Activated naive CD4-positive, alpha-beta T cell (primary cell): ENCODE data around the gene SORBS1.

Source experiments
- DNase-seq, 4 experiments: peaks; one replicate each; lab custom pipeline; 2025; lab: John Stamatoyannopoulos, UW

The SORBS1 gene

GRCh38 chr10:95513941-95514392 lies 47.2 kb downstream of the SORBS1 start:
- DNase-seq, result no peak

- DNase-seq, result no peak
Measured at GRCh38 chr10:95513008-95513589, 48.1 kb downstream of the SORBS1 start.

DNA sequence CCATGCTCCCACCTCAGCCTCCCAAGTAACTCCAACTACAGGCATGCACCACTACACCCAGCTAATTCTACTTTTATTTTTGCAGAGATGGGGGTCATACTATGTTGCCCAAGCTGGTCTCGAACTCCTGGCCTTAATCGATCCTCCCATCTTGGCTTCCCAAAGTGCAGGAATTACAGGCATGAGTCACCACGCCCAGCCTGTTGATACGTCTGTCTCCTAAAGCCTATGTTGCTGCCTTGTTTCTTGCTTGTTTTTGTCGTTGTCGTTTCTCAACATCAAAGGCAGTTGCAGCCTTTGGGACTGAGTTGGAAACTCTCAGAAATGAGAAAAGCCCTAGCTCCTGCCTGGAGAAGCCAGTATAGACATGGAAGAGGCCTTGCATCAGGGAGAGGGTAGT lies 49.9 kb downstream of the SORBS1 start:
- DNase-seq, result no peak

- DNase-seq, result no peak
Measured at GRCh38 chr10:95509251-95509650, 51.9 kb downstream of the SORBS1 start.

DNA sequence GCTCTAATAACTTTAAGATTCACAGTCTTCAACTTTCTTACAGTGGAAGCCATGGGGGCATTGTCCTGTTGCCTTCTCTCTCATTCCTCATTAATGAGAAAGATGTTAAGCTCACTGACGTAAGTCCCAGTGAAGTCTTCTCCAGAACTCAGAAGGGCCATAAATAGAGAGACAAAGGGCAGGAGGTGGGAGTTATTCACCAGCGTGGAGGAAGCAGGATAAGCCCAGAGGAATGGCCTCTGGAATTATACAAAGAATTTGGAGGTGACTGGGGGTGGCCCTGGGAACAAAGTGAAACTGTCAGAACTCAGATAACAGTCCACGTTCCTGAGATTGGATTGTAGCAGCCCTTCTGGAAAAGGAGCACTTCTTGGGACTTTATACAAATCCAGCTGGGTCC lies 52.4 kb downstream of the SORBS1 start:
- DNase-seq, result no peak

- no peak for DNase-seq
Measured at GRCh38 chr10:95506056-95506737, 55.0 kb downstream of the SORBS1 start.

GRCh38 chr10:95505641-95506040 lies 55.5 kb downstream of the SORBS1 start:
- no peak for DNase-seq

DNA sequence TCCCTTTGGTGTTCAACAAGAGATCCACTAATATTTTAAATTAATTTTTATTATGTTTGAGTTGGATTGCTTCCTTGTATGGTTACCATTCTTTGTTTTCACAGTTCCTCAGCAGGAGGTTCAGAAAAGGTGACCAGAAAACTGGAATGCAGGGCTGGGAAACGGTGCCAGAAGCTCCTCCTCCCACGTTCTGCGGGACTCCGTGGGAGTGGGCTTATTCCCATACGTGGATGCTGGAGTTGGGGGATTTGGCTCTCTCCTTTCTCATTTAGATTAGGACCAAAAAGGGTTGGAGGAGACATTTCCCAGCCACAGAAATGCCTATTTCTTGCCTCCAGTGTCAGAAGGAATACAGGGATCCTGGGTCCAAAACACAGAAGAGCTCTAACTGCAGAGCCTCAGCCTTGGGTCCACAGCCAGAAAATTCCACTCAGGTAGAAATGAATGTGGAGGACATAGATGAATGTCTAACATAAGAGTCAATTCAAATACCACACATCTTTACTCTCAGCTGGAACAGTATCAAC lies 56.0 kb downstream of the SORBS1 start:
- no peak for DNase-seq

- DNase-seq, result no peak
Measured at GRCh38 chr10:95504246-95504691, 56.9 kb downstream of the SORBS1 start.

- no peak for DNase-seq
Measured at GRCh38 chr10:95503526-95503925, 57.6 kb downstream of the SORBS1 start.

DNA sequence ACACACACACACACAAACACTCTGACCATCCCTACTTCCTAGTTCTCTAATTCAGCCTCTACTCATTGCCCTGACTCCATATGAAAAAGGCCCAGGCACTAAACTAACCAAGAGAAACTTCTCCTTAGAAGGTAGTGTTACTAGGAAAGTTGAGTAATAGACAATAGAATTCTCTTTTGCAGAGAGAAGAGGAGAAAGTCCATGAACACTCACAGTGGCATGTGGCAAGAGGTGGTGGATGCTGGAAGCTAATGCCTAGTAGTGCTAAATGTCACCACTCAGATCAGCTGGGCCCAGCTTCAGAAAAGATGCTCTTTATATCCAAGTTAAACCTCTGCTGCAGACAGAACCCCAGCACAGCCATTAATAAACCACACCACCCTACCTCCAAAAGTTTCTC lies 58.2 kb downstream of the SORBS1 start:
- DNase-seq, result no peak

- DNase-seq, result no peak
Measured at GRCh38 chr10:95502377-95502776, 58.8 kb downstream of the SORBS1 start.

DNA sequence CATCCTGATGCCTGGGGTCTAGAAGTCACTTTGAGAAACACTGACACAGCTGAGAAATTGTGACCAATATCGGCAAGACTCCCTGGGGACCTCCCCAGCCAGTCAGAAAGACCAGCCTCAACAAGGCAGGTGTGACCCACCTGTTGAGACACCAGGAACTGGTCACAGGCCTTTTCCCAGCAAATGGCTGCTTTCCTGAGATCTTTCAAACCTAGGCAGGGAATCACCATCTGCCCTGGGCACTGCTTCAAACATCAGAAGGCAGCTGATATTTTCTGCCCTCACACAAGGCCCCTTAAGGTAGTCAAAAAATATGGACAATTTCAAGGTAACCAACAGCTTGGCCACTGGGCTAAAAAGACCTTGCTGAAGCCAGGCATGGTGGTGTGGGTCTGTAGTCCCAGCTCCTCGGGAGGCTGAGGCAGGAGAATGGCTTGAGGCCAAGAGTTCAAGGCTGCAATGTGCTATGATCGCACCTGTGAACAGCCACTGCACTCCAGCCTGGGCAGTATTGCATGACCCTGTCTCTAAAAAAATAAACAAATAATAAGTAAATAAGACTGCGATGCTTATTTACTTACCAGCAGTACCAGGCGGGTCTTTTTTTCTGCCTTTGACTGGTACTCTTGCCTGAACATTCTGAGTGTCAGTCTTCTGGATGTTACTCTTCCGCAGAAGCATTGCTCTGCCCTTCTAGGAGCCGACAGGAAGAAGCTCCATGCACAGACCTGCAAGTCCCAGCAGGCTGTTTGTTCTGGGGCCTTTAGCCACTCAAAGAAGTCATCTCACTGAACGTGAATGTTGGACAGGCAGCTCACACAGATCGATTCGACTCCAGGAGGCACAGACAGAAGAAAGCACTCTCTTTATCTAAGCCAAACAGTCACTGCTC lies 59.7 kb downstream of the SORBS1 start:
- no peak for DNase-seq

- no peak for DNase-seq
Measured at GRCh38 chr10:95500649-95501048, 60.5 kb downstream of the SORBS1 start.

DNA sequence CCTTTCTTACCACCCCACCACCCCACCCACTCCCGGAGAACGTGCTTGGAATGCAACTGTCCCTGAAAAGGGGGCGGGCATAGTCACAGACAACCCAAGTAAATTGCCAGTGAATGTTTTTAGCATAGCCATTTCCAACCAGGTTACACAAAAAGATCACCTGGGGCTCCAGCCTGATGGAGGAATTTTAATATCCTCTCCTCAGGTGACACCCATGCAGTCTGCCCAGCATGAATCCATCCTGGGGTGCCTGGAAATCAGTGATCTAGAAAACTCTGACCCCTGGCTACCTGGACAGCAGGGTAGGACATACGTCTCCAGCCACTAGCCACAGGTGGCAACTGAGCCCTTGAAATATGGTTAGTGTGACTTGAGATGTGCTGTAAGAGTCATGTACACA lies 61.1 kb downstream of the SORBS1 start:
- DNase-seq, result no peak

- no peak for DNase-seq
Measured at GRCh38 chr10:95499482-95499989, 61.6 kb downstream of the SORBS1 start.

DNA sequence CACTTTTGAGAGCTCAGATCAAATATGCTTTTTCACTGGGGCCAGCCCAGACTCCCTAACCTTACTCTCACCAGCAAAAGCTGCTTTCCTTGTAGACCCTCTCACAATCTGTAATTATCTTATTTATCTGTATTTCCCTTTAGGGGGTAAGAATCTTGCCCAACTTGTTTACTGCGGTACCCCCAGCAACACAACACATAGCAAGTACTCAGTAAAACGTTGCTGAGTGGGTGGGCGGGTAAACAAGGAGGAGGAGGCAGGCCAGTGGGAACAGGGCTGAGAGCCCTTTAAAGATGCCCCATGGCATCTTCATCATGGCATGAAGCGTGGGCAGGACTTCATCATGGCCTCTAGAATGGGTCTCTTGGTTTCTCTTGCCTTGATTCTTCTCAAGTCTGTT lies 64.2 kb downstream of the SORBS1 start:
- DNase-seq, result no peak

DNA sequence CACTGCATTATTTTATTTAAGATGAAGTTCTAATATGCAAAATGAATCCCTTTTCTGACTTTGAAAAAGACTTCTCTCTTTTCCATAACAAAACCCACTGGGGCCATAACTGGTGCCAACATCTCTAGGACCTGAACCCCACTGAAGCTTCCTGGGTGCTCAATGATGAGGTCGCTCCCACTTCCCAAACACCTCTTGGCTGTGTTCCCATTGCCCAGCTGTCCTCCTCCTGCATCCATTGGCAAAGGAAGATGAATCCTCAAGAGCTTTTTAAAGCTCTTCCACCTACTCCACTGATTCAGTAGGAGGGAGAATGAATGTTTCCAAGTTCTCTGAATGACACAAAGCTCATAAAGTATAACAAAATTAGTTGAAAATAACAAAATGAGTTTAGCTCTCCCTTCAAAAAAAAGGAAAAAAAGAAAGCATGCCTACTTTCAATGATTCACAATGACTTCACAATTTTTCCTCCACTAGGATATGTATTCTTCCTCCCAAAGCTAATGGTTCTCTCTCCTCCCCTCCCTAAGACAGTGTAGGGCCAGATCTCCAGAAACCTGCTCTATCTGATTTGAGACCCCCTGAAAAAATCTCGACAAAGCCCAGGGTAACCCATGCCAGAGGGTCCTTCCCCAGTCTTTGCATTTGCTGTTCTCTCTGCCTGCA lies 64.8 kb downstream of the SORBS1 start:
- DNase-seq, result no peak

- no peak for DNase-seq
Measured at GRCh38 chr10:95493862-95494261, 67.3 kb downstream of the SORBS1 start.

GRCh38 chr10:95487994-95488393 lies 73.2 kb downstream of the SORBS1 start:
- no peak for DNase-seq

- no peak for DNase-seq
Measured at GRCh38 chr10:95485056-95485844, 75.9 kb downstream of the SORBS1 start.
